ENCODE measurements around the gene STAM2. TPM values are rescaled to one million over a fixed set of nuclear protein-coding genes. Genes with fewer than 3 reads are reported as not detected.

The STAM2 gene
- total RNA-seq, 6 donors from 2014 or later = 13.5 to 56.0 (median 31.4) TPM

DNA sequence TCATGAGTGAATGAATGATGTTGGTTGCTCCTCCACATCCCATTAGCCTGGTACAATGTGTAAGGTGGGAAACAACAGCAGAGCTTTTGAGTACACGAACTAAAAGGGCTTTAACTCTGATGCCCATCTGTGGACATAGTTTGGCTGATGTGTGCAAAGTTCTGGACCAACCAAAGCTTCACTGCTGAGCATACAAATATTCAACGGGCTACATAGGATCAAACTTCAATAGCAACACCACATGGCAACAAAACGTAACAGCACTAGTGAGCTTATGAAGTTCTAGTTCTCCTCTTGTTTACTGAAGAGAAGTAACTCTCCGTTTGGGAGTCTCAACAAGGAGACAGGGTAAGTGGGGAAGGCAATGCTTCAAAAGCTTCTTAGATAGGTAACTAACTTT, 20.4 kb downstream of the STAM2 start:
- Histone ChIP-seq H3K4me1 (peaks cover 0 to 6% (median 0%) of the 10 kb centered on the region in 4 donors), H3K36me3 (no peaks in the 10 kb centered on the region), H3K27ac (no peak overlapping the region), H3K27me3 (no peaks in the 10 kb centered on the region), H3K4me3 (no peak overlapping the region), H3K9me3 (peaks cover 0 to 5% (median 0%) of the 10 kb centered on the region in 4 donors)
- 57 to 63% methylated on average over 4 of the region's 4 CpGs for WGBS, 2 donors
- no peak for DNase-seq
- TF ChIP-seq EP300 (IDR thresholded peaks at IDR 0.05) (no peak), POLR2A (IDR thresholded peaks at IDR 0.05) (no peak), POLR2AphosphoS5 (IDR thresholded peaks at IDR 0.05) (no peak)
- TF ChIP-seq, protein P1, sequence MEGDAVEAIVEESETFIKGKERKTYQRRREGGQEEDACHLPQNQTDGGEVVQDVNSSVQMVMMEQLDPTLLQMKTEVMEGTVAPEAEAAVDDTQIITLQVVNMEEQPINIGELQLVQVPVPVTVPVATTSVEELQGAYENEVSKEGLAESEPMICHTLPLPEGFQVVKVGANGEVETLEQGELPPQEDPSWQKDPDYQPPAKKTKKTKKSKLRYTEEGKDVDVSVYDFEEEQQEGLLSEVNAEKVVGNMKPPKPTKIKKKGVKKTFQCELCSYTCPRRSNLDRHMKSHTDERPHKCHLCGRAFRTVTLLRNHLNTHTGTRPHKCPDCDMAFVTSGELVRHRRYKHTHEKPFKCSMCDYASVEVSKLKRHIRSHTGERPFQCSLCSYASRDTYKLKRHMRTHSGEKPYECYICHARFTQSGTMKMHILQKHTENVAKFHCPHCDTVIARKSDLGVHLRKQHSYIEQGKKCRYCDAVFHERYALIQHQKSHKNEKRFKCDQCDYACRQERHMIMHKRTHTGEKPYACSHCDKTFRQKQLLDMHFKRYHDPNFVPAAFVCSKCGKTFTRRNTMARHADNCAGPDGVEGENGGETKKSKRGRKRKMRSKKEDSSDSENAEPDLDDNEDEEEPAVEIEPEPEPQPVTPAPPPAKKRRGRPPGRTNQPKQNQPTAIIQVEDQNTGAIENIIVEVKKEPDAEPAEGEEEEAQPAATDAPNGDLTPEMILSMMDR (IDR thresholded peaks at IDR 0.05) = no peak
- no peak for ATAC-seq (ENCODE audit: low FRiP score in 2 of 2)

DNA sequence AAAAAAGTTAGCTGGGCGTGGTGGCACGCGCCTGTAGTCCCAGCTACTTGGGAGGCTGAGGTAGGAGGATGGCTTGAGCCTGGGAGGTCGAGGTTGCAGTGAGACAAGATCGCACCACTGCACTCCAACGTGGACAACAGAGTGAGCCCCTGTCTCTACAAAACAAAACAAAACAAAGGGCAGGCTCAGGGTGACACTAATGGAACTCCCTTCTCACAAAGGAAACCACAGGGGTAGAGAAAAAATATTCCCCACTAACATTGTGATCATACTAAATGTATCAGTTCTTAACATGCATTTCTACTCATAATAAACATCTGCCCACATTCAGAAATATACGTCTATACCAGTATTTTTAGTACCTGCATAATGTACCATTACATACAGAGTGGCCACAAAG, 21.1 kb downstream of the STAM2 start:
- no peak for DNase-seq
- Histone ChIP-seq H3K4me3 (no peak overlapping the region), H3K36me3 (no peaks in the 10 kb centered on the region), H3K27ac (no peak overlapping the region), H3K9me3 (peaks cover 0 to 5% (median 0%) of the 10 kb centered on the region in 4 donors), H3K4me1 (peaks cover 0 to 6% (median 0%) of the 10 kb centered on the region in 4 donors), H3K27me3 (no peaks in the 10 kb centered on the region)
- WGBS, 2 donors = 90 to 94% methylated on average over 7 of the region's 7 CpGs
- ATAC-seq (ENCODE audit: low FRiP score in 2 of 2) = no peak
- TF ChIP-seq, protein P1 (IDR thresholded peaks at IDR 0.05) = no peak
- TF ChIP-seq POLR2AphosphoS5 (IDR thresholded peaks at IDR 0.05) (no peak), EP300 (IDR thresholded peaks at IDR 0.05) (no peak), POLR2A (IDR thresholded peaks at IDR 0.05) (no peak)

DNA sequence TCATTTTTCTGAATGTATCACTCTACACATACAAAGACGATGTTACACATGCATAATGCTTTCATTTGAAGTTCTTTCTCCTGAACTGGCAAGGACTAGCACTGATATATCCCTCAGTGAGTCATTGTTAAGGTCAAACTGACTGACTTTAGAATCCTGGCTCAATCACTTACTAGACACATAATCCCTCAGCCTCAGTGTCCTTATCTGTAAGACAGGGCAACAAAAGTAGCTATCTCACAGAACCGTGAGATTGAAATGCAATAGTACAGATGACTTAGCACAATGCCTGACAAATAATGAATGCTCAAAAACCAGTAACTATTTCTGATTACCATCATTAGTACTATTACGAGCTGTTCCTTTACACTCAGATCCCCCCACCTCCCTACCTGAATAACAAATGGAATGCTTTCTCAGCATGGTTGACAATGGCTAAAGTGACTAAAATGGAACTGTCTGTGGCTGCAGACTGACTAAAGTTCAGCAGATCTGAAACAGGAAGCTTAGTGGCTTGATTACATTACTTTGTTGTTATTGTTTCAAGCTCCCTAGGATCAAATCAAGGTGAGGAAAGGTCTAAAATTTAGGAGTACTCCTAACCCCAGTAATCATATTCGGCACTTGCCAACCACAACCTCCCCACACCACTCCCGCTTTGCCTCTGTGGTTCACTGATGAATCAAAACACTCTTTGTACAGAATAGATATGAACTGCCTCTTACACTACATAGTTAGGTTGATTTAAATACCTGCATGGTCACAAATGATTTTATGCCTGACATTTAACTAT, 40.9 kb downstream of the STAM2 start:
- no peak overlapping the region for H3K4me3 ChIP-seq
- WGBS, 2 donors = 83 to 86% methylated on average over 5 of the region's 5 CpGs
- H3K27me3 ChIP-seq = no peaks in the 10 kb centered on the region
- ATAC-seq (ENCODE audit: low FRiP score in 2 of 2) (no peak), DNase-seq (no peak)
- TF ChIP-seq POLR2AphosphoS5 (IDR thresholded peaks at IDR 0.05) = no peak
- TF ChIP-seq POLR2A (IDR thresholded peaks at IDR 0.05) = no peak
- TF ChIP-seq, protein P1 (IDR thresholded peaks at IDR 0.05) = no peak
- no peak for TF ChIP-seq EP300 (IDR thresholded peaks at IDR 0.05)
- no peak overlapping the region for H3K27ac ChIP-seq
- no peaks in the 10 kb centered on the region for H3K4me1 ChIP-seq
- H3K9me3 ChIP-seq = no peaks in the 10 kb centered on the region
- H3K36me3 ChIP-seq = peaks cover 0 to 26% (median 6%) of the 10 kb centered on the region in 4 donors

DNA sequence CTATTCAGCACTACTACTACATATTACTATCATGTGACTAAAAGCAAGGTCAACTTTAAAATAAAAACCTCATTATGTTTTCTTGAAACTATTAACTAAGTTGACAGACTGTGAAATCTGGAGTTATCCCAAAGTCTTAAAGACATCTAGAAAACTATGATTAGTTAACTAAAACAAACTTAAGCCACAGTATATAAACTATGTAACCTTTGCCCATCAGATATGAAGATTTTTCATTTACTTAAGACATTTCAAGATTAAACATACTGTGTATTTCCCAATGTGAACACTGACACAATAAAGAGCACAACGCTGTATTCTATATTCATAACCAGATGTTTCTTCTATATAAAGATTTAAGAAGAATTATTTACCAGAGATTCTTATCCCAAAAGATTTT, 43.3 kb downstream of the STAM2 start:
- Histone ChIP-seq H3K4me3 (no peak overlapping the region), H3K36me3 (peaks cover 0 to 22% (median 8%) of the 10 kb centered on the region in 4 donors), H3K27me3 (no peaks in the 10 kb centered on the region), H3K9me3 (no peaks in the 10 kb centered on the region), H3K4me1 (no peaks in the 10 kb centered on the region), H3K27ac (no peak overlapping the region)
- DNase-seq = no peak
- 30 to 38% methylated on average over 1 of the region's 1 CpG for WGBS, 2 donors
- TF ChIP-seq, protein P1 (IDR thresholded peaks at IDR 0.05) = no peak
- no peak for TF ChIP-seq EP300 (IDR thresholded peaks at IDR 0.05)
- no peak for TF ChIP-seq POLR2AphosphoS5 (IDR thresholded peaks at IDR 0.05)
- no peak for TF ChIP-seq POLR2A (IDR thresholded peaks at IDR 0.05)
- no peak for ATAC-seq (ENCODE audit: low FRiP score in 2 of 2)

DNA sequence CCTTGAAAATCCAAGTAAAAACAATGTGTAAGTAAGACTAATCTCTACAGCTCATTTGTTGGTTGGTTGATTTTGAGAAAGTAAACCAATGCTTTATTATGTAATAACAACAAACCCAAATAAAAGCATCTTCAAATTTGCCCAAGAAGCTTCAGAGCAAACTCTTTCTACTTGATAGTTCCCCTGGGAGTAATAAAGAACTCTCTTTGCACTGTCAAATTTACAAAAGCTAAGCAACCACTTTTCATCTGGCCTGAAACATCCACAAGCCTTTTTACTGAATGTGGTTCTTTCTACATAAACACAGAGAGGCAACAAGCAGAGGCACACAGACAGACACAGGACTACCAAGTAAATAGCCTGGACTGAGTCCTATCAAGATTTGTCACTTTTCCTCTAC, 47.9 kb downstream of the STAM2 start:
- no peaks in the 10 kb centered on the region for H3K9me3 ChIP-seq
- H3K4me1 ChIP-seq = no peaks in the 10 kb centered on the region
- TF ChIP-seq, protein P1 (IDR thresholded peaks at IDR 0.05) = no peak
- TF ChIP-seq POLR2A (IDR thresholded peaks at IDR 0.05) = no peak
- no peak for TF ChIP-seq POLR2AphosphoS5 (IDR thresholded peaks at IDR 0.05)
- TF ChIP-seq EP300 (IDR thresholded peaks at IDR 0.05) = no peak
- peaks cover 2 to 50% (median 15%) of the 10 kb centered on the region in 4 donors for H3K36me3 ChIP-seq
- H3K27me3 ChIP-seq = no peaks in the 10 kb centered on the region
- H3K4me3 ChIP-seq = no peak overlapping the region
- no peak overlapping the region for H3K27ac ChIP-seq
- DNase-seq (no peak), ATAC-seq (ENCODE audit: low FRiP score in 2 of 2) (no peak)
